Calu3 (cell line): ENCODE data around the gene ZNF432. TPM values are rescaled to one million over a fixed set of nuclear protein-coding genes. Genes with fewer than 3 reads are reported as not detected.
"Not testable (repeated sequence)": the region's sequence is repeated elsewhere in the genome, so short reads cannot be mapped to it uniquely, and the experiment has no call there.

Source experiments
- BruUV-seq: library from RNA; stranded (reverse); fragments of 400-500 nt; replicated peaks from 2 replicates; lab custom pipeline; 2021; lab: Mats Ljungman, UMichigan
- CTCF ChIA-PET: fragments of 300-600 bp; sonication (Branson Sonifier 250); formaldehyde crosslinking; loops from one replicate; lab custom pipeline; 2022; ENCODE audit warnings: antibody characterized with exemption; lab: Charles Lee
- DNase-seq: peaks from one replicate; pipeline ENCODE4 v3.0.0; 2022
- H3K27ac Mint-ChIP-seq: one replicate; pipeline ENCODE4 v1.8.0; 2022; ENCODE audit warnings: mixed read lengths; ENCODE audit not compliant: unreplicated experiment
- H3K27me3 Mint-ChIP-seq: one replicate; pipeline ENCODE4 v1.8.0; 2022; ENCODE audit warnings: mixed read lengths; ENCODE audit not compliant: unreplicated experiment
- H3K36me3 Mint-ChIP-seq: one replicate; pipeline ENCODE4 v1.8.0; 2022; ENCODE audit warnings: mild to moderate bottlenecking, moderate library complexity, mixed read lengths; ENCODE audit not compliant: insufficient read depth, unreplicated experiment
- H3K4me1 Mint-ChIP-seq: one replicate; pipeline ENCODE4 v1.8.0; 2022; ENCODE audit warnings: mild to moderate bottlenecking, low read depth, mixed read lengths; ENCODE audit not compliant: unreplicated experiment
- H3K4me3 Mint-ChIP-seq: one replicate; pipeline ENCODE4 v1.8.0; 2022; ENCODE audit warnings: mild to moderate bottlenecking, low read depth, moderate library complexity, mixed read lengths; ENCODE audit not compliant: unreplicated experiment
- H3K9me3 Mint-ChIP-seq: one replicate; pipeline ENCODE4 v1.8.0; 2022; ENCODE audit warnings: low read depth, mixed read lengths; ENCODE audit not compliant: unreplicated experiment
- intact Hi-C: fragments of 100-400 bp; cut with micrococcal nuclease; formaldehyde crosslinking; loops from one replicate; pipeline ENCODE4 v1.10.0; 2022; ENCODE audit not compliant: unreplicated experiment
- total RNA-seq: library from RNA; stranded (reverse); gene quantifications from 2 replicates; pipeline ENCODE4 v1.2.3, GENCODE V29; 2022
- TF ChIP-seq, protein P1 (sequence below): fragments of 200-600 bp; IDR thresholded peaks from one replicate; pipeline ENCODE4 v1.8.0; 2022; ENCODE audit warnings: antibody characterized with exemption; ENCODE audit not compliant: unreplicated experiment

The ZNF432 gene
- total RNA-seq, 1 experiment from 2014 or later = 16.0 TPM

DNA sequence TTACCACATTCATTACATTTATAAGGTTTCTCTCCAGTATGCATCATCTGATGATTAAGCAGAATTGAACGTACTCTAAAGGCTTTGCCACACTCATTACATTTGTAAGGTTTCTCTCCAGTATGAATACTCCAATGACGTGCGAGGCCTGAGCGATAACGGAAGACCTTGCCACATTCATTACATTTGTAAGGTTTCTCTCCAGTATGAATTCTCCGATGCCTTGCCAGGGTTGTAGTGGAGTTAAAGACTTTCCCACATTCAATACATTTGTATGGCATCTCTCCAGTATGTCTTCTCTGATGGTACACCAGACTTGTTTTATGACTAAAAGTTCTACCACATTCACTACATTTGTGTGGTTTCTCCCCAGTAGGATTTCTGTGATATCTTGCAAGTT, 16.8 kb upstream of the ZNF432 start:
- CTCF ChIA-PET = no interaction called here
- Mint-ChIP-seq H3K27me3 (no peaks in the 10 kb centered on the region), H3K9me3 (peaks cover 22% of the 10 kb centered on the region), H3K4me3 (no peak overlapping the region), H3K4me1 (no peaks in the 10 kb centered on the region), H3K27ac (peak overlapping the region; percentile 26), H3K36me3 (peaks cover 51% of the 10 kb centered on the region)
- no TSS peak for BruUV-seq
- DNase-seq = no peak
- TF ChIP-seq, protein P1, sequence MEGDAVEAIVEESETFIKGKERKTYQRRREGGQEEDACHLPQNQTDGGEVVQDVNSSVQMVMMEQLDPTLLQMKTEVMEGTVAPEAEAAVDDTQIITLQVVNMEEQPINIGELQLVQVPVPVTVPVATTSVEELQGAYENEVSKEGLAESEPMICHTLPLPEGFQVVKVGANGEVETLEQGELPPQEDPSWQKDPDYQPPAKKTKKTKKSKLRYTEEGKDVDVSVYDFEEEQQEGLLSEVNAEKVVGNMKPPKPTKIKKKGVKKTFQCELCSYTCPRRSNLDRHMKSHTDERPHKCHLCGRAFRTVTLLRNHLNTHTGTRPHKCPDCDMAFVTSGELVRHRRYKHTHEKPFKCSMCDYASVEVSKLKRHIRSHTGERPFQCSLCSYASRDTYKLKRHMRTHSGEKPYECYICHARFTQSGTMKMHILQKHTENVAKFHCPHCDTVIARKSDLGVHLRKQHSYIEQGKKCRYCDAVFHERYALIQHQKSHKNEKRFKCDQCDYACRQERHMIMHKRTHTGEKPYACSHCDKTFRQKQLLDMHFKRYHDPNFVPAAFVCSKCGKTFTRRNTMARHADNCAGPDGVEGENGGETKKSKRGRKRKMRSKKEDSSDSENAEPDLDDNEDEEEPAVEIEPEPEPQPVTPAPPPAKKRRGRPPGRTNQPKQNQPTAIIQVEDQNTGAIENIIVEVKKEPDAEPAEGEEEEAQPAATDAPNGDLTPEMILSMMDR = no peak
- intact Hi-C loops = no loop called here

DNA sequence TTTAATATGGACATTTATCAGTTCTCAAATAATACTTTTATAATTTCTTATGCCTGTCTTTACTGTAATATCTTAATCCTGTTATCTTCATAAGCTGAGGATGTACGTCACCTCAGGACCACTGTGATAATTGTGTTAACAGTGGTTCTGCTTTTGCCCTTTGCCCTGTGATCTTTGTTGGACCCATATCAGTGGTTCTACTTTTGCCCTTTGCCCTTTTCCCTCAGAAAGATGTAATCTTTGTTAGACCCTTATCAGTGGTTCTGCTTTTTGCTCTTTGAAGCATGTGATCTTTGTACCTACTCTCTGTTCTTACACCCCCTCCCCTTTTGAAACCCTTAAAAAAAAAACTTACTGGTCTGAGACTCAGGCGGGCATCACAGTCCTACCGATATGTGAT, 7.8 kb upstream of the ZNF432 start:
- BruUV-seq, DNase-seq, H3K4me1 Mint-ChIP-seq, H3K4me3 Mint-ChIP-seq, H3K27me3 Mint-ChIP-seq, H3K36me3 Mint-ChIP-seq, intact Hi-C loops, CTCF ChIA-PET, H3K27ac Mint-ChIP-seq: not testable (repeated sequence)
- peaks cover 19% of the 10 kb centered on the region for H3K9me3 Mint-ChIP-seq

GRCh38 chr19:52051736-52052135, 3.1 kb upstream of the ZNF432 start:
- H3K27me3 Mint-ChIP-seq, H3K4me3 Mint-ChIP-seq, DNase-seq, CTCF ChIA-PET, BruUV-seq, H3K27ac Mint-ChIP-seq, H3K4me1 Mint-ChIP-seq, intact Hi-C loops: not testable (repeated sequence)
- peaks cover 34% of the 10 kb centered on the region for H3K36me3 Mint-ChIP-seq
- H3K9me3 Mint-ChIP-seq = peaks cover 22% of the 10 kb centered on the region

DNA sequence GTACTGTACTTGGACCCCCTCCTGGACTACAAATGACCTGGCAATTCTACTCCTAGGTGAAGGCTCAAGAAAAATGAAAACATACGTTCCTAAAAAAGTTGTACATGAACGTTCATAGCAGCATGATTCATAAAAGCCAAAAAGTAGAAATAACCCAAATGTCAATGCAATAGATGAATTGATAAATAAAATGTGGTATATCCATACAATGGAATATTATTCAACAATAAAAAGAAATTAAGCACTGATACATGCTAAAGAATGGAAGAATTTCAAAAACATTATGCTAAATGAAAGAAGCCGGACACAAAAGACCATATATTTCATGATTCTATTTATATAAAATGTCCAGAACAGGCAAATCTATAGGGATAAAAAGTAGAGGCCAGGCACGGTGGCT, 9.5 kb downstream of the ZNF432 start:
- no peak overlapping the region for H3K4me3 Mint-ChIP-seq
- intact Hi-C loops = no loop called here
- H3K9me3 Mint-ChIP-seq = peaks cover 25% of the 10 kb centered on the region
- TF ChIP-seq, protein P1 = no peak
- peaks cover 60% of the 10 kb centered on the region for H3K36me3 Mint-ChIP-seq
- CTCF ChIA-PET = interaction anchor here (0.7 kb wide), 1 partner anchor 1480 kb away, joined by 3 read pairs; no protein-coding TSS in a partner anchor
- no peaks in the 10 kb centered on the region for H3K27me3 Mint-ChIP-seq
- DNase-seq = no peak
- no peaks in the 10 kb centered on the region for H3K4me1 Mint-ChIP-seq
- no peak overlapping the region for H3K27ac Mint-ChIP-seq
- no TSS peak for BruUV-seq

GRCh38 chr19:52034051-52034728, 14.4 kb downstream of the ZNF432 start:
- Mint-ChIP-seq H3K27me3 (no peaks in the 10 kb centered on the region), H3K36me3 (peaks cover 56% of the 10 kb centered on the region), H3K4me3 (no peak overlapping the region), H3K4me1 (no peaks in the 10 kb centered on the region), H3K9me3 (peaks cover 28% of the 10 kb centered on the region), H3K27ac (no peak overlapping the region)
- no peak for DNase-seq
- BruUV-seq = no TSS peak
- CTCF ChIA-PET = no interaction called here
- TF ChIP-seq, protein P1 = no peak
- intact Hi-C loops = no loop called here
